ENCODE measurements around the gene MAL.

DNA sequence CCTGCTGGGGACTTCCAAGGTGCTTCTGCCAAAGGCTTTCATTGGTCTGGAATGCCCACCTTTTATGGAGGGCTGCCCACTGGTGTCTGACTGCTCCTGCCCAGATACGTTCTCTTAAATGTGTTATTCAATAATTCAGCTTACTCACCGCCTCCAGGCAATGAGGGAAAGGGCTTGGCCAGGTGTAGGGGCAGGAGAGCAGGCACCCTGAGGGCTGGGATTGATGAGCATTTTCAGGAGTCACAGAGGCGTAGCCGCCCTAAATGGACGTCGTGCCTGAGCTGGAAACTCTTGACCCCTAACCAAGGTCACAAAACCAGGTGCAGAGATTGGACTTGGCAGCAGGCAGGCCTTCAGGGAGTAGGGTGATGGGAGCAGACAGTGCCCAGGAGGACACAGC lies 26.8 kb downstream of the MAL start:
- TF ChIP-seq, protein P1, sequence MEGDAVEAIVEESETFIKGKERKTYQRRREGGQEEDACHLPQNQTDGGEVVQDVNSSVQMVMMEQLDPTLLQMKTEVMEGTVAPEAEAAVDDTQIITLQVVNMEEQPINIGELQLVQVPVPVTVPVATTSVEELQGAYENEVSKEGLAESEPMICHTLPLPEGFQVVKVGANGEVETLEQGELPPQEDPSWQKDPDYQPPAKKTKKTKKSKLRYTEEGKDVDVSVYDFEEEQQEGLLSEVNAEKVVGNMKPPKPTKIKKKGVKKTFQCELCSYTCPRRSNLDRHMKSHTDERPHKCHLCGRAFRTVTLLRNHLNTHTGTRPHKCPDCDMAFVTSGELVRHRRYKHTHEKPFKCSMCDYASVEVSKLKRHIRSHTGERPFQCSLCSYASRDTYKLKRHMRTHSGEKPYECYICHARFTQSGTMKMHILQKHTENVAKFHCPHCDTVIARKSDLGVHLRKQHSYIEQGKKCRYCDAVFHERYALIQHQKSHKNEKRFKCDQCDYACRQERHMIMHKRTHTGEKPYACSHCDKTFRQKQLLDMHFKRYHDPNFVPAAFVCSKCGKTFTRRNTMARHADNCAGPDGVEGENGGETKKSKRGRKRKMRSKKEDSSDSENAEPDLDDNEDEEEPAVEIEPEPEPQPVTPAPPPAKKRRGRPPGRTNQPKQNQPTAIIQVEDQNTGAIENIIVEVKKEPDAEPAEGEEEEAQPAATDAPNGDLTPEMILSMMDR (IDR thresholded peaks at IDR 0.05; ENCODE audit: poor library complexity, severe bottlenecking): no peak
- TF ChIP-seq EZH2 (IDR thresholded peaks at IDR 0.05; ENCODE audit: borderline replicate concordance, insufficient read depth, low read length, poor library complexity, severe bottlenecking) (no peak), TAF1 (IDR thresholded peaks at IDR 0.05; ENCODE audit: low read depth) (no peak), EP300 (conservative IDR thresholded peaks at IDR 0.05; ENCODE audit: poor library complexity, severe bottlenecking) (no peak), MXI1 (conservative IDR thresholded peaks at IDR 0.05; ENCODE audit: poor library complexity, severe bottlenecking) (no peak), POLR2AphosphoS5 (IDR thresholded peaks at IDR 0.05) (no peak)
- TF ChIP-seq, protein P2, sequence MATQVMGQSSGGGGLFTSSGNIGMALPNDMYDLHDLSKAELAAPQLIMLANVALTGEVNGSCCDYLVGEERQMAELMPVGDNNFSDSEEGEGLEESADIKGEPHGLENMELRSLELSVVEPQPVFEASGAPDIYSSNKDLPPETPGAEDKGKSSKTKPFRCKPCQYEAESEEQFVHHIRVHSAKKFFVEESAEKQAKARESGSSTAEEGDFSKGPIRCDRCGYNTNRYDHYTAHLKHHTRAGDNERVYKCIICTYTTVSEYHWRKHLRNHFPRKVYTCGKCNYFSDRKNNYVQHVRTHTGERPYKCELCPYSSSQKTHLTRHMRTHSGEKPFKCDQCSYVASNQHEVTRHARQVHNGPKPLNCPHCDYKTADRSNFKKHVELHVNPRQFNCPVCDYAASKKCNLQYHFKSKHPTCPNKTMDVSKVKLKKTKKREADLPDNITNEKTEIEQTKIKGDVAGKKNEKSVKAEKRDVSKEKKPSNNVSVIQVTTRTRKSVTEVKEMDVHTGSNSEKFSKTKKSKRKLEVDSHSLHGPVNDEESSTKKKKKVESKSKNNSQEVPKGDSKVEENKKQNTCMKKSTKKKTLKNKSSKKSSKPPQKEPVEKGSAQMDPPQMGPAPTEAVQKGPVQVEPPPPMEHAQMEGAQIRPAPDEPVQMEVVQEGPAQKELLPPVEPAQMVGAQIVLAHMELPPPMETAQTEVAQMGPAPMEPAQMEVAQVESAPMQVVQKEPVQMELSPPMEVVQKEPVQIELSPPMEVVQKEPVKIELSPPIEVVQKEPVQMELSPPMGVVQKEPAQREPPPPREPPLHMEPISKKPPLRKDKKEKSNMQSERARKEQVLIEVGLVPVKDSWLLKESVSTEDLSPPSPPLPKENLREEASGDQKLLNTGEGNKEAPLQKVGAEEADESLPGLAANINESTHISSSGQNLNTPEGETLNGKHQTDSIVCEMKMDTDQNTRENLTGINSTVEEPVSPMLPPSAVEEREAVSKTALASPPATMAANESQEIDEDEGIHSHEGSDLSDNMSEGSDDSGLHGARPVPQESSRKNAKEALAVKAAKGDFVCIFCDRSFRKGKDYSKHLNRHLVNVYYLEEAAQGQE (IDR thresholded peaks at IDR 0.05; ENCODE audit: borderline replicate concordance): no peak

Measured in neural cell (in vitro differentiated cells).